Measurements from ENCODE around the gene MYRFL.
A peak's percentile ranks its signal among the peaks of the same experiment; 100 is the strongest.
"Not testable (repeated sequence)": the region's sequence is repeated elsewhere in the genome, so short reads cannot be mapped to it uniquely, and the experiment has no call there.

Gene MYRFL

DNA sequence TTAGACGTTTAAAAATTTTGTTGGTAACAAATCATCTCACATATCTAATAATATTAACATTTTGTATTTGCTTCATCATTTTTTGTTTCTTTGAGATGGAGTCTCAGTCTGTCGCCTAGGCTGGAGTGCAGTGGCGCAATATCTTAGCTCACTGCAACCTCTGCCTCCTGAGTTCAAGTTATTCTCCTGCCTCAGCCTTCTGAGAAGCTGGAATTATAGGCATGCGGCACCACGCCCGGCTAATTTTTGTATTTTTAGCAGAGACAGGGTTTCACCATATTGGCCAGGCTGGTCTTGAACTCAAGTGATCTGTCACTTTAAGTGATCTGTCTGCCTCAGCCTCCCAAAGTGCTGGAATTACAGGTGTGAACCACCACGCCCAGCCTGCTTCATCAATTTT lies 169.1 kb downstream of the MYRFL start:
- not testable (repeated sequence) for DNase-seq

- DNase-seq: peak; percentile 39
These were observed 169.7 kb downstream of the MYRFL start for GRCh38 chr12:69994724-69995173.

GRCh38 chr12:69996241-69996640 lies 171.2 kb downstream of the MYRFL start:
- no peak for DNase-seq

GRCh38 chr12:69996722-69997121 lies 171.7 kb downstream of the MYRFL start:
- no peak for DNase-seq

- no peak for DNase-seq
These were observed 173.0 kb downstream of the MYRFL start for GRCh38 chr12:69998011-69998410.

DNA sequence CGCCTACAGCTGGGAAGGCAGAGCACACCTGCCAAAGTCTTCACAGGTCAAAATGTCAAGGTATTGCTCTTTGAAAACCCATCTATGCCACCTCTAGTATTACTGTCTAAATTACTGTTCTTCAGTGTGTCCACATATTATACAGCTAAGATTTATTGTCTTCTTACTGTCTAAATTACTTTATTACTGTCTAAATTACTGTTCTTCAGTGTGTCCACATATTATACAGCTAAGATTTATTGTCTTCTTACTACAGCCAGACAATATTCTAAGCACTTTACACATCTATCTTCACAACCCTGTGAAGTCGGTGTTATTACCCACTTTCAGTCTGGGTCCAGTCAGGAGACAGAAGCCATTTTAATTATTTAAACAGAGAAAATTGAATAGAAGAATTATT lies 173.9 kb downstream of the MYRFL start:
- DNase-seq: no peak

DNA sequence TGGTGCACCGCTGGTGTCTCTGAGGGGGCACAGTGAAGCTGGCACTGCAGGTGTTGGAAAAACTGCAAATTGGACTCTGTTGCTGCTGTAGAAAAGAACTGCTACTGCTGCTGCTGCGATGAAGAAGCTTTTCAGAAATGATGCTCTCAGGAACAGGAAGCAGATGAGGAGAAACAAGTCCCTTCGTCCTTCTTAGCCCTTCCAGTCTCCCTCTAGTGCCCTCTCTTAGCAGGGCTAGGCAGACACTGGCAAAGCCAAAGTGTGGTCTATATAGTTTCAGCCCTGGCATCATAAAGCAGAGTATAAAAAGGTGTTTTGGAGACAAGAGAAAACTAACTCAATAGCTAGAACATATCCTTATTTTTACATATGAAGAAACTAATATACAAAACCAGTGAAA lies 174.5 kb downstream of the MYRFL start:
- DNase-seq: peak; percentile 11

DNA sequence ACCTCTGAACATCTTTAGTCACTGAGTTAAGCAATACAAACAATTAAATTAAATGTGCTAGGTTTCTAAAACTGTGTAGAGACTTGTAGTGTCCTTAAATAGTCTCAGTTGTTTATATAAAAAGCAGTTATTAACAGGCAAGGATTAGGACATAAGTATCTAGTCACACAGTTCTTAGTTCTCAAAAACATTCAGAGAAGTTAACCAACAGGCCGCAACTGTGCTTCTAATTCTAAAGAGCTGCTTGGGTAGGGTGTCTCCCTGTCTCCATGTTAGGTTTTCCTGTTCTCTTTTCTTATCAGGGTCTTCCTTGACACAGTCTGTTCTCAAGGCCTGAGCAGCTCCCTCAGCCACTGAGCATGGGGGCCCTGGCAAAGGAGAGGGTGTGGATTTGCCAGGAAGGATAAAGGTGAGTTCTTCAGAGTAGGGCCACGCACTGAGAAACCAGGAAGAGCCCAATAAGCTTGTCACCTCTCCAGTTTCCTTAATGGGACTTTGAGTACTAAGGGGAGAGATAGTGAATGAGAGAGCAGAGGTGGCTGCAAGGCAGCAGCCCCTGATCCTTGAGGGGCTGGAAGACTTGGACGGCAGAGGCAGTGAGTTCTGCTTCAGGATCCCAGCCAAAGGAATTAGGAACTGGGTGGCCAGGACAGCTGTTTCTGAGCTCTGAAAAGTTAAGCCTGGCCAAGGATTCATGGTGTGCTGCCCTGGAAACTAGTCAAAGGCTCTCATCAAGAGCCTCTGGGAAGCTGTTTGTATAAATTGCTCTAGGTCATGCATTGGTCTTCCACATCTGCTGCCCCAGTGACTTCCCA lies 177.3 kb downstream of the MYRFL start:
- no peak for DNase-seq

DNA sequence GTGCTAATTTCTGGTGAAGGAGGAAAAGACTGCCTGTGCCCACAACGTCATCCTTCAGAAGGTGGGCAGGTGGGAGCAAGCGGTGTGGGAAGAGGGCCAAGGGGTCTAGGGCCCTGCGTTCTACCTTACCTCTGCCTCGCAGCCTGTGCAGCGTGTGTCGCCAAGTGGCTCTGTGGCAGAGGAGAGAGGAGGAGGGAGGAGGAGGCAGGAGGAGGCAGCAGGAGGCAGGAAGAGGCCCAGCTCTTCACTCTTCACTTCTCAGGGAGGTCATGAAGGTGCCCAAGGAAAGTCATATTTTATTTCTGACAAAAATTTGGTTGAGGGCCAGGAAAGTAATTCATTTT lies 177.9 kb downstream of the MYRFL start:
- no peak for DNase-seq

DNA sequence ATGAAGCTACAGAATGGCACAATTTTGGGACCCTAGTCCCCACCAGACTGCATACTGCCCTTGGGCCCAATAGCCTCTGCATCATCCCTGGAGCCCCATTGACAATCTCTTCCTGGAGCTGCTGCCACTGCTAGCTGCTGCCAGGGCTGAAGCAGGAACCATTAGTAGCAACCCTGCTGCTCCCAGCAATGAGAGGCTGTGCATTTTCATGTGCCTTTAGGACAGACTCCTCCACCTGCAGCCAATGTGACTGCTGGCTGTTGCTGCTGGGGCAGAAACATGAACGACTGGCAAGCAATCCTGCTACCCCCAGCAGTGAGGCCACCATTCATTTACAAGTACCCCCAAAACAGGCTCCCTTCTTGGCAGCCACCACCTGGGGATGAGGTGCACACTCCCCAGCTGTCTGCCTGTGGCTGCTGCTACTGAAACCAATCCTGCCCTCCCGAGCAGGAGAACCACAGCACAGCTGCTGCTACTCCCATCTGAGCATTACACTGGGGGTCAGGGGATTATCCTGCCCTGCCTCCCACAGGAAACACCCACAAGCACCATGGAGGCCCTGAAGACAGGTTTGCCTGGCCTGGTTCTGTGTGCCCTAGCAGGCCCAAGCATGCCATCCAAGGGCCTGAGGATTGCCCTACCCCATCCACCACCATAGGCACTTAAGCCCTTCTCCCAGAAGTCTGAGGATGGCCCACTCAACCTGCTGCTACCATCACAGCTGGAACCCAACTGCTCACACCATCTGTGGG lies 181.0 kb downstream of the MYRFL start:
- no peak for DNase-seq

GRCh38 chr12:70006619-70006973 lies 181.6 kb downstream of the MYRFL start:
- DNase-seq: no peak

DNA sequence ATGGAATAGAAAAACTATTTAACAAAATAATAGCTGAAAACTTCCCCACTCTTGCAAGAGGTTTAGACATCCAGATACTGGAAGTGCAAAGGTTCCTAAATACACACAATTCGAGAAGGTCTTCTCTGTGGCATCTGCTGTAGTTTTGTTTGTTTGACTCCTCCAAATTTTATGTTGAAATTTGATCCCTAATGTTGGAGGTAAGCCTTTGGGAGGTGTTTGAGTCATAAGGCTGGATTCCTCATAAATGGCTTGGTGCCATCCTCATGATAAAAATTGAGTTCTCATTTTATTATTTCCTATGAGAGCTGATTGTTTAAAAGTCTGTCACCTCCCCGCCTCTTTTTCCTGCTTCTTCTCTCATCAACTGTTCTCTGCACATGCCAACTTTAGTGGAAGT lies 182.7 kb downstream of the MYRFL start:
- DNase-seq: no peak

Data from DMS53 (cell line).